GM12873 (cell line): ENCODE measurements around the gene SRSF8.

ENCODE experiments used
- TF ChIP-seq, protein P1 (sequence below): IDR thresholded peaks from 2 replicates; pipeline ENCODE4 v1.5.1; 2012; ENCODE audit warnings: low read depth, mild to moderate bottlenecking, moderate library complexity, low read length, control low read depth; ENCODE audit not compliant: insufficient read depth; ENCODE audit errors: missing control alignments

The SRSF8 gene, protein sequence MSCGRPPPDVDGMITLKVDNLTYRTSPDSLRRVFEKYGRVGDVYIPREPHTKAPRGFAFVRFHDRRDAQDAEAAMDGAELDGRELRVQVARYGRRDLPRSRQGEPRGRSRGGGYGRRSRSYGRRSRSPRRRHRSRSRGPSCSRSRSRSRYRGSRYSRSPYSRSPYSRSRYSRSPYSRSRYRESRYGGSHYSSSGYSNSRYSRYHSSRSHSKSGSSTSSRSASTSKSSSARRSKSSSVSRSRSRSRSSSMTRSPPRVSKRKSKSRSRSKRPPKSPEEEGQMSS

DNA sequence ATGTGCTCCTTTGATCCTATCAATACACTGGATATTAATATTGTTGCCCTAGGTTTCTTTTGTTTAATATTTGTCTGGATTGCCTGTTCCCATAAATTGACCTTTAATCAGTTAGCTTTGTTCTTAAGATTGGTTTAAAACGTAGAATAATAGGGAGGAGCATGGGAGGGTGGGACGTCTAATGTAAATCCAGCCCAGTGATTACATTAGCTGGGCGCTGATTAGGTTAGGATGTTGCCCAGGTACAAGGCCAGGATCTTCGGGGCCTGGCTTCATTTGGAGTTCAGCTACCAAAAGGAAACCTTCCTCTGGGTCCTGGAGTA is at the start of gene SRSF8:
Gene SRSF8, plus strand, starts transcription at position 204 of the 323 bp plus-strand sequence. CDS start 308 bp downstream, outside the sequence.
- TF ChIP-seq, protein P1, sequence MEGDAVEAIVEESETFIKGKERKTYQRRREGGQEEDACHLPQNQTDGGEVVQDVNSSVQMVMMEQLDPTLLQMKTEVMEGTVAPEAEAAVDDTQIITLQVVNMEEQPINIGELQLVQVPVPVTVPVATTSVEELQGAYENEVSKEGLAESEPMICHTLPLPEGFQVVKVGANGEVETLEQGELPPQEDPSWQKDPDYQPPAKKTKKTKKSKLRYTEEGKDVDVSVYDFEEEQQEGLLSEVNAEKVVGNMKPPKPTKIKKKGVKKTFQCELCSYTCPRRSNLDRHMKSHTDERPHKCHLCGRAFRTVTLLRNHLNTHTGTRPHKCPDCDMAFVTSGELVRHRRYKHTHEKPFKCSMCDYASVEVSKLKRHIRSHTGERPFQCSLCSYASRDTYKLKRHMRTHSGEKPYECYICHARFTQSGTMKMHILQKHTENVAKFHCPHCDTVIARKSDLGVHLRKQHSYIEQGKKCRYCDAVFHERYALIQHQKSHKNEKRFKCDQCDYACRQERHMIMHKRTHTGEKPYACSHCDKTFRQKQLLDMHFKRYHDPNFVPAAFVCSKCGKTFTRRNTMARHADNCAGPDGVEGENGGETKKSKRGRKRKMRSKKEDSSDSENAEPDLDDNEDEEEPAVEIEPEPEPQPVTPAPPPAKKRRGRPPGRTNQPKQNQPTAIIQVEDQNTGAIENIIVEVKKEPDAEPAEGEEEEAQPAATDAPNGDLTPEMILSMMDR, result no peak

DNA sequence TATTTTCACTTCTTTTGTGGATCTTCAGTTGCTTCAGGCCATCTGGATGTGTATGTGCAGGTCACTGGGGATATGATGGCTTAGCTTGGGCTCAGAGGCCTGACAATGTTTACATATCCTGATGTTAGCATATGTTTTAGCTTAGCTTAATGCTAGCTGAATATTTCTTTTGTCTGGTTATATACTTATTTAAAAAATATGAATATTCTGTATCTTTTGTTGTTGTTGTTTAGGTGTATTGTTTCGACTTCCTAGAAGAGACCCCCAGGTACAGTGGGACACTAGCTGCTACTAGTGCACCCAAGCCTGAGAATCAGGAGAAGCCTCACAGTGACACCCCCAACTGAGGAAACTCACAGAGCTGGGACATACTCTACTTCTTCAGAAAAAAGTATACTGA is 41.8 kb upstream of the SRSF8 start, which contains the start of gene KDM4E:
Gene KDM4E, plus strand, starts transcription at position 301 of the 400 bp plus-strand sequence. CDS start 300 bp downstream, outside the sequence.
- TF ChIP-seq, protein P1, result no peak

DNA sequence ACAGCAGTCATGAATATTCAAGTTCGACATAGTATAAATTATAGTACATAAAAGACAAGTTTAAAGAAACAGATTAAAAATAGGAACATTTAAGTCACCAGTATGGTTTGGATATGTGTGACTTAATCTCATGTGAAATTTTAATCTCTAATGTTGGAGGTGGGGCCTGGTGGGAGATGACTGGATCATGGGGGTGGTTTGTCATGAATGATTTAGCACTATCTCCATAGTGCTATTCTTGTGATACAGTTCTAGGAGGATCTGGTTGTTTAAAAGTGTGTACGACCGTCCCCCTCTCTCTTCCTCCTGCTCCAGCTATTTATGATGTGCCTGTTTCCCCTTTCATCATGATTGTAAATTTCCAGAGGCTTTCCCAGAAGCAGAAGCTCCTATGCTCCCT is 38.4 kb upstream of the SRSF8 start:
- TF ChIP-seq, protein P1, result no peak

DNA sequence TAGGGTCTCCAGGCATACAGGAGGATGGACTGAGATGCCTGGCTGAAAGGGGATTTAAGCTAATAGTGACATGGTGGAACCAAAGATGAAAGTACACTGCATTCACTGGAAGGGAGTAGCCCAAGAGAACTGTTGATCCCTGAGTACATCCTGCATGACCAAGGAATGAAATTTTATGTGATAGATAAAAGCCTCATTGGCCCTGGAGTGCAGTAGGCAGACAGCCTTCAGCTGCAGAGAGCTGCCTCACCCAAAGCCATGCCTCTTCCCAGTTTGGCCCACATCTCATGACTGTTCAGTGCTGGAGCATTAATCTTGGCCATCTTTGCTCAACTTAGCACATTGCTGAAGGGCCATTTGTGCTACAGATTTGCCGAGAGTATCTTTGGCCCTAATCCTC is 33.7 kb upstream of the SRSF8 start:
- TF ChIP-seq, protein P1, result no peak

DNA sequence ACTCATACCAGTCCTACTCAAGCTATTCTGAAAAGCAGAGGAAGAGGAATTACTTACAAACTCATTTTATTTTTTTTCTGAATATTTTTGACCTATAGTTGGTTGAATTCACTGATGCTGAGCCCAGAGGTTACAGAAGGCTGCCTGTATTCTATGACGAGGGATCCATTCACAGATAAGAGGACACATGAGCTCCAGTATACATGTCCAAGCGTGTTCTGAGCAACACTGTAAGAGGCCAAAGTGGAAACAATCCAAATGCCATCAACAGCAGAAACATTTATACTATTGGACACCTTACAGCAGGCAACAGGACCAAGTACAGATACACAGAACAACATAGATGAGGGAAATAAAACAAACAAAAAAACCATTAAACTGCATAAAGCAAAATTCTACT is 31.4 kb upstream of the SRSF8 start:
- TF ChIP-seq, protein P1, result no peak

DNA sequence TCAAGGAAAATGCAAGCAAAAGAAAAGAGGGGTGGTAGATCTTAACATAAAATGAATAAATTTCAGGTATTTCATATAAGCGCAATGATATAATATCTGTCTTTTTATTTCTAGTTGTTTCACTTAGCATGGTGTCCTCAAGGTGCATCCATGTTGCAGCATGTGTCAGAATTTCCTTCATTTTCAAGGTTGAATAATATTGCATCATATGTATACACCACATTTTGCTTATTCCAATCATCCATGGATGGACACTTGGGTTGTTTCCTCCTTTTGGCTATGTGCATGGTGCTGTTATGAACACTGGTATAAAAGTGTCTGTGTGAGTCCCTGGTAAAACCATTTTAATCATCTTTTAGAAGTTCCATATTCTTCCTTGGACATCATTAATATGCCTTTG is 24.5 kb upstream of the SRSF8 start:
- TF ChIP-seq, protein P1, result no peak

DNA sequence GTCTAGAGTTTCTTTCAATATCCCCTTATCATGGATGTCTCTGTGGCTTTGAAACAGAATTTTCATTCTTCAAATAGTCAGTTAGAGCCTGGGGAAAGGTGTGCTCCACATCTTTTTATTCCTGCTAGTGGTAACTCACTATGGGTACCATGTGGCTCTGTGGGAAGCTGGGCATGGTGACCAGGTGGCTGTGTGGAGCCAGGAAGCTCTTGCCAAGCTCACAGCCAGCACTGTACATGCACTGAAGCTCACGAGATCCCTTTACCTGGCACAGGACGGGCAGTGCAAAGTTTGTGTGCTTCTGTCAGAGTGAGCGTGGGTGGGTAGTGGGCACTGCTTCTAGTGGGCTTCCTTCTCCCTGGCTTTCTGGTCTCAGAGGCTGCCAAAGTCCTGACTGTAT is 23.8 kb upstream of the SRSF8 start:
- TF ChIP-seq, protein P1, result no peak

DNA sequence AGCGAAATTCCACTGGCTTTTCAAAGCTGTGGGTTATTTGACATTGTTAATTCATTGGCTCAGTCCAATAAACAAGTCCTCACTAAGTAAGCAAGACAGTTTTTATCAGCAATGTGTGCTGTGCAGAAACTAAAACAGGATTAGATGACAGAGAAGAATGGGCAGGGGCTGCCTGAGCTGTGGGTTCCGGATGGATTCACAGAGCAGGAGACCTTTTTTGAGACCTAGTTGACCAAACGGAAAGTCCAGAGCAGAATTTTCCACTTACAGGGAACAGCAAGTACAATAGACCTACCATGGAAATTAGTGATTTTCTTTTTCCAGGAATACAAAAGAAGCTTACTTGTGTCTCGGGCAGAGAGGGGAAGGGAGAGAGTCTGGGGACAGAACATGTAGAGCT is 22.7 kb upstream of the SRSF8 start:
- TF ChIP-seq, protein P1, result no peak
